NCI-H1048 (cell line): ENCODE data around the gene TBX1.

Source experiments
- DNase-seq: peaks from one replicate; lab custom pipeline; 2025; lab: John Stamatoyannopoulos, UW

TBX1 gene

DNA sequence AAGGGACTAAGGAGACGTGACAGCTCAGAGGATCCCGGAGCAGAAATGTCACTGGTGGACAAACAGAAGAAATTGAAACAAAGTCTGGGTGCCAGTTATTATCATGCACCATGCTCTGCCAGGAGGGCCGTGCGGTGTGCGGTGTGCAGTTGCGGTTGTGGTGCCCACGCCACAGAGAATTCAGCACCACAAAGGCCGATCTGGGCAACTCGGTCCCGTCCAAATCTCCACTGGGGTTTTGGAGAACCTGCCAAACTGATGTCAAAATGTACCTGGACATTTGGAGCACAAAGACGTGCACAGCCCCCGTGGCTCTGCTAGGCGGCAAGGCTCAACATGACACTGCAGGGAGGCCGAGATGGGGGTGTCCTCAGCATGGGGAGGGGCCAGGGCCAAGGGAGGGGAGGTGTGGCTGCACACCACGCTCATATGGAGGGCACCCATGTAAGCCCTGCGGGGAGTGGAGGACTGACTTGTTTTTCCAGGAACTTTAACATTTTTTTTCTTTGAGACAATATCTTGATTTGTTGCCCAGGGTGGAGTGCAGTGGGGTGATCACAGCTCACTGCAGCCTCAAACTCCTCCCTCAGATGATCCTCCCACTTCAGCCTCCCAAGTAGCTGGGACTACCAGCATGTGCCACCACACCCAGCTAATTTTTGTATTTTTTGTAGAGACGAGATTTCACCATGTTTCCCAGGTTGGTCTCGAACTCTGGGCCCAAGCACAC lies 54.7 kb downstream of the TBX1 start:
- DNase-seq = no peak

- no peak for DNase-seq
Observed at GRCh38 chr22:19815823-19816290, 55.3 kb downstream of the TBX1 start.

DNA sequence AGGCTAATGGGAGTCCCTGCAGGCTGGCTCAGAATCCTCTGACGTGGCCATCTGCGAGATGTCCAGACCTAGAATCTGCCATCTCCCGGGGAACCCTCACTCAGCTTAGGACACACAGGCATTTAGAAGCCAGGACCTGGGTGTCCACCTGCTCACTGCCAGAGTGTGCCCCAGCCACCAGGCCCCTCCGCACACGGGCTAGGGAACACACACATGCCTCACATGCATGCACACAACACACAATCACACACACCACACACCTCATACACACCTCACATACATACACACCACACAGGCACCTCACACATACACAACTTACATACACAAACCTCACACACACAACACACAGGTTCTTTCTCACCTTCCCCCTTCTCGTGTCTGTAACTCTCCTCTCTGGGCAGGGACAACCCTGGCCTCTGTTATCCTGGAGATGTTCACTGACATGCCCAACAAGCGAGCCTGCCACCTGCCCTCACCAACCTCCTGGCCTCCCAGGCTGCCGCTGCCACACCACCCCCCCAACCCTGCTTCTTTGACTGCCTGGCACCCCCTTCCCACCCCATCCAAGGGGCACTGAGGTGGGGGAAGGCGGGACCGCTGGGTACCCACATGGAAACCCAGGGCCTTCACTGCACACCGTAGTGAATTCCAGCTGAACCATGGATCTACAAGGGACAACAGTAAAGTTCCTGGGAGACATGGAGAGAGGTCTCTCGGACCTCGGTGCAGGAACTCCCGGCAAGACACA lies 56.0 kb downstream of the TBX1 start:
- no peak for DNase-seq
